ENCODE data around the gene EFCAB5.

The EFCAB5 gene

DNA sequence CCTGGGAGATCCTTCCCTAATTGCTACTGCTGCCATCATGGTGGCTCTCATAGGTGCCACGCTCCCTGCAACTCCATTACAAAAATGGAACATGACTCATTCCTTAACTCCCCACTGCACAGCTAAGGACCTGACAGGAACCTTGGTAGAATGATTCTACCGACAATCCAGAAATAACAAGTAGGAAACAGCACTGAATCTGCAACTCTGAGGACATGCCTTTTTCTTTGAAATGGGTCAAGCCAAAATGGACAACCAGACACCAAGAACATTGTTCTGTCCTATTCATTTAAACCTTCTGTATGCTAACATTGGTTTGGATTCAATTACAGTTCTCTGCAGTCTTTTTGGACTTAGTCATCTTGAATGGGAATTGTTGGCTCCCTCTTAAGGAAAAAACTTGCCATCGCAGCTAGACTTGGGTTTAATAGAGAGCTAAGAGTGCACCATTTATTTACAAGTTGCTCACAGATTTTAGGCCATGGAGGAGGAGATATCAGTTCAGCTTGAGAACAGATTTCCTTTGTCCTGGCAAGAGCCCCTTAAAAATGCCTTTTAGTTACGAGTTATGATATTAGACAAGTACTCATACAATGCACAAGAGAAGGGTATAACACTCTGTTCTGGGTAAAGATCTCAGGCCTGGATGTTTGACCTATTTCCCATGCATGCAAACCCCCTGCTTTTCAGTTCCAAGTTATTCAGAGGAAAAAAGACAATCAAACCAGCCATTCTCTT lies 154.2 kb downstream of the EFCAB5 start:
- DNase-seq (ENCODE audit: low read depth), result peak; percentile 51
- TF ChIP-seq, protein P1, sequence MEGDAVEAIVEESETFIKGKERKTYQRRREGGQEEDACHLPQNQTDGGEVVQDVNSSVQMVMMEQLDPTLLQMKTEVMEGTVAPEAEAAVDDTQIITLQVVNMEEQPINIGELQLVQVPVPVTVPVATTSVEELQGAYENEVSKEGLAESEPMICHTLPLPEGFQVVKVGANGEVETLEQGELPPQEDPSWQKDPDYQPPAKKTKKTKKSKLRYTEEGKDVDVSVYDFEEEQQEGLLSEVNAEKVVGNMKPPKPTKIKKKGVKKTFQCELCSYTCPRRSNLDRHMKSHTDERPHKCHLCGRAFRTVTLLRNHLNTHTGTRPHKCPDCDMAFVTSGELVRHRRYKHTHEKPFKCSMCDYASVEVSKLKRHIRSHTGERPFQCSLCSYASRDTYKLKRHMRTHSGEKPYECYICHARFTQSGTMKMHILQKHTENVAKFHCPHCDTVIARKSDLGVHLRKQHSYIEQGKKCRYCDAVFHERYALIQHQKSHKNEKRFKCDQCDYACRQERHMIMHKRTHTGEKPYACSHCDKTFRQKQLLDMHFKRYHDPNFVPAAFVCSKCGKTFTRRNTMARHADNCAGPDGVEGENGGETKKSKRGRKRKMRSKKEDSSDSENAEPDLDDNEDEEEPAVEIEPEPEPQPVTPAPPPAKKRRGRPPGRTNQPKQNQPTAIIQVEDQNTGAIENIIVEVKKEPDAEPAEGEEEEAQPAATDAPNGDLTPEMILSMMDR (IDR thresholded peaks at IDR 0.05; ENCODE audit: control insufficient read depth, extremely low read depth, insufficient read depth), result peak; percentile 62

GRCh38 chr17:30101686-30102390 lies 160.4 kb downstream of the EFCAB5 start:
- TF ChIP-seq, protein P1 (IDR thresholded peaks at IDR 0.05; ENCODE audit: control insufficient read depth, extremely low read depth, insufficient read depth), result no peak
- H3K4me3 ChIP-seq (ENCODE audit: low read depth, low read length), result no peak overlapping the region
- no peak for DNase-seq (ENCODE audit: low read depth)

More for the DNA sequence above, 154.2 kb downstream of the EFCAB5 start:
- no peak overlapping the region for H3K4me3 ChIP-seq (ENCODE audit: low read depth, low read length)

DNA sequence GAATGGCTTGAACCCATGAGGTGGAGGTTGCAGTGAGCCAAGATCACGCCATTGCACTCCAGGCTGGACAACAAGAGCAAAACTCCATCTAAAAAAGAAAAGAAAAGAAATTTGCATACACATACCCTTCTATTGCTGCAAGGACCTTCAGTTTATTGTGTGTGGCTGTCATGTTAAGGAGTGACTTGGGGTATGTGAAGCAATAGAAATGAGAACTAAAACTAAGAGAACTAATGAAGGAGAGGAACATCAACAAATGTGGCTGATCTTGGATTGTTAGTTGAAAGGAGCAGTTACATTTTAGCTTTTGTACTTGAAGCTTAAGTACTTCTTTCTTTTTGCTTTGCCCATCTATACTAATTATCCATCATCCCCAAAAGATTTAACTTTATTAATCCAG lies 162.5 kb downstream of the EFCAB5 start:
- TF ChIP-seq, protein P1 (IDR thresholded peaks at IDR 0.05; ENCODE audit: control insufficient read depth, extremely low read depth, insufficient read depth), result no peak
- H3K4me3 ChIP-seq (ENCODE audit: low read depth, low read length), result no peak overlapping the region
- no peak for DNase-seq (ENCODE audit: low read depth)

DNA sequence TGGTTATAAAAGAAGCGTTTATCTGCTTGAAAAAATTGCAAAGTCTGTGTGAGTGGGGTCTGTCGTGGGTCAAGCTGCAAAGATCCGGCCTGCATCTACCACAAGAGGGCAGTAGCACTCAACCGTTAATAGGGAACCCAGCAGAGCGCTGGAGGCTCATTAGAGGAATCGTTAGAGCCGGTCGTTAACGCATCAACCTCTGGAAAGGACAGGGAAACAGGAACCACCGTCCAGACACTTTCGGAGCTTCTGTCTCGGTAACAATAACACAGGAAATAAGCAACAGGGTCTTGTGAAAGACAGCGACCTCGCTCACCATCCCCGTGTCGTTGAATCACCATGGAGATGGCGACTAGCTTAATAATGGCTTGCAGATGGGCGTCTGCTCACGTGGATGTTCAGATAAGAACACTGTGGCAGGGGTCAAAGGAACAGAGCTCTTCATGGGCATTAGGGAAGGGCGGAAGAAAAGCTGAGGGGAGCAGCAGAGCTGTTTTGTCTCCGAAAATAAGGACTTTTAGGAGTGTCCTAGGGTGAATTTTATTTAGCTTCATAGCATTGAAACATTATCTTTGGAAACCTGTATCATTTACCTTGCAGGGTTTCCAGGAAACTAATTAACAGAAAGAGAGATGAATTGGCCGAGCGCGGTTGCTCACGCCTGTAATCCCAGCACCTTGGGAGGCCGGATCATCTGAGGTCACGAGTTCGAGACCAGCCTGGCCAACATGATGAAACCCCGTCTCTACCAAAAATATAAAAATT lies 163.3 kb downstream of the EFCAB5 start:
- H3K4me3 ChIP-seq (ENCODE audit: low read depth, low read length), result peak overlapping the region; percentile 37
- no peak for DNase-seq (ENCODE audit: low read depth)
- TF ChIP-seq, protein P1 (IDR thresholded peaks at IDR 0.05; ENCODE audit: control insufficient read depth, extremely low read depth, insufficient read depth), result peak; percentile 93

DNA sequence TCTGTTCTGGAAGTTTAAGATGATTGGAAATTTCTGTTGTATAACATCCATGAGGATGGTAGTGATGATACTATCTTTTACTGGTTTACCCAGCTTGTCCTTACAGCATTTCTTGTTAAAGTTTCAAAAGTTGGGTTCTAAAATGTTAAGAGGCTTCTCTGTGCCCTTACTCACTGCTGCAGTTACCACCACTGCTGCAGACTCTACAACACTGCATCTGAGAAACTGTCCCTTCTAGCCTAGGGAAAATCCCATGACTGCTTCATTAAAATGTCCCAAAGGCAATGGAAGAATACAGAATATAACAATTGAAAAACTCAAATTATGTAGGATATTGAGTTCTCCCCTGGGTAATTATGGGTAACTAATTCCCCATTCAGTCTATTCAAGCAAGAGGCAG lies 171.4 kb downstream of the EFCAB5 start:
- TF ChIP-seq, protein P1 (IDR thresholded peaks at IDR 0.05; ENCODE audit: control insufficient read depth, extremely low read depth, insufficient read depth), result no peak
- H3K4me3 ChIP-seq (ENCODE audit: low read depth, low read length), result no peak overlapping the region
- no peak for DNase-seq (ENCODE audit: low read depth)

DNA sequence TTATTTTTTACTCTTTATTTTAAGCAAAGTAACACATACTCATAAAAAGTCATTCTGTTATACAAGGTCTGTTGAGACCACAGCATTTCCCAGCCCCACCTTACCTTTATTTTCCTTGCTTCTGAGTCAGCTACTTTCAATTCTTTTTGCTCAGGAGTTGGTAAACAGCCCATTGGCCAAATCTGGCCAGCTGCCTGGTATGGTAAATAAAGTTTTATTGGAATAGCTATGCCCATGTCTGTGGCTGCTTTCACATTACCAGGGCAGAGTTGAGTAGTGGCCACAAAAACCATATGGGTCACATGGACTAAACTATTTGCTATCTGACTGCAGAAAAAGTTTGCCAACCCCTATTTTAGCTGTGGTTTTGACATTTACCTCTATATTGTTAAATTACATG lies 171.8 kb downstream of the EFCAB5 start:
- TF ChIP-seq, protein P1 (IDR thresholded peaks at IDR 0.05; ENCODE audit: control insufficient read depth, extremely low read depth, insufficient read depth), result no peak
- H3K4me3 ChIP-seq (ENCODE audit: low read depth, low read length), result no peak overlapping the region
- peak; percentile 84 for DNase-seq (ENCODE audit: low read depth)

Measured in LNCaP clone FGC (cell line).